ENCODE measurements around the gene IPP.
"Not testable (repeated sequence)": the region's sequence is repeated elsewhere in the genome, so short reads cannot be mapped to it uniquely, and the experiment has no call there.

IPP gene

GRCh38 chr1:45679123-45679522 lies 71.3 kb downstream of the IPP start:
- H3K4me3 ChIP-seq = no peak overlapping the region
- peaks cover 79 to 100% (median 99%) of the 10 kb centered on the region in 11 experiments for H4K20me1 ChIP-seq
- H3K36me3 ChIP-seq = peaks cover 15 to 80% (median 37%) of the 10 kb centered on the region in 11 experiments
- no peak for TF ChIP-seq Cebpa-rat (IDR thresholded peaks at IDR 0.05)
- H3K4me1 ChIP-seq = peaks cover 23 to 82% (median 45%) of the 10 kb centered on the region in 10 experiments
- H3K27me3 ChIP-seq = no peaks in the 10 kb centered on the region
- peak overlapping the region in 1 of 11 experiments; percentile 13; a peak in 1 of 22 replicates for H3K9ac ChIP-seq
- no peaks in the 10 kb centered on the region for H3K9me3 ChIP-seq (replicated peaks in 1 of 11)
- peak overlapping the region; percentile 9 to 68 (median 40); a peak in 18 of 22 replicates for H3K4me2 ChIP-seq
- H3K27ac ChIP-seq = 0 out of 22 replicates have a peak overlapping the region, but pooled peaks of 1 of the 11 experiments have one; percentile 1

GRCh38 chr1:45678489-45678888 lies 72.0 kb downstream of the IPP start:
- H3K4me1 ChIP-seq = peaks cover 17 to 80% (median 39%) of the 10 kb centered on the region in 10 experiments
- H3K36me3 ChIP-seq = peaks cover 15 to 81% (median 43%) of the 10 kb centered on the region in 11 experiments

DNA sequence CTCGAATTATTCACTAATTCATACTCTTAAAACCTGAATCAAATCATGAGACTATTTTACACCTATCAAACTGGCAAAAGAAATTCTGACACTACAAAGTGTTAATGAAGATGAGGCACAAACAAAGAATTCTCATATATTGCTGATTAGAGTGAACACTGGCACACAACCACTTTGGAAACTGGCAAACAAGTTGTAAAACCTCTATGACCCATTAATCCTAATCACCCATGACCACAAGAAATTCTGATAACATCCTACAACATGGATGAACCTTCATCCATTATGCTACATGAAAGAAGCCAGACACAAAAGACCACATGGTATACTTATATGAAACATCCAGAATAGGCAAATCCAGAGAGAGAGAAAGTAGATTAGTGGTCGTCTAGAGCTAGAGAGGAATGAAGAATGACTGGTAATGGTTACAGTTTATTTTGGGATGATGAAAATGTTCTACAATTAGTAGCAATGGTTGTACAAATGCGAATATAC lies 72.7 kb downstream of the IPP start:
- H3K36me3 ChIP-seq = peaks cover 15 to 86% (median 49%) of the 10 kb centered on the region in 11 experiments
- H3K27ac ChIP-seq = no peak overlapping the region
- no peak overlapping the region for H3K9ac ChIP-seq
- TF ChIP-seq Cebpa-rat (IDR thresholded peaks at IDR 0.05) = no peak
- H3K4me3 ChIP-seq = no peak overlapping the region
- no peaks in the 10 kb centered on the region for H3K27me3 ChIP-seq
- peaks cover 0 to 5% (median 0%) of the 10 kb centered on the region in 11 experiments; a peak in 1 of 22 replicates for H3K9me3 ChIP-seq (replicated peaks in 1 of 11)
- H3K4me2 ChIP-seq = peak overlapping the region in 2 of 11 experiments; percentile 8 to 22; a peak in 2 of 22 replicates
- H4K20me1 ChIP-seq = peaks cover 83 to 100% (median 99%) of the 10 kb centered on the region in 11 experiments
- H3K4me1 ChIP-seq = peaks cover 12 to 80% (median 32%) of the 10 kb centered on the region in 10 experiments

More at GRCh38 chr1:45678489-45678888, 72.0 kb downstream of the IPP start:
- H3K9ac ChIP-seq = no peak overlapping the region
- peak overlapping the region in 1 of 11 experiments; percentile 59; a peak in 1 of 22 replicates for H3K4me2 ChIP-seq
- H4K20me1 ChIP-seq = peaks cover 79 to 100% (median 99%) of the 10 kb centered on the region in 11 experiments
- H3K4me3 ChIP-seq = no peak overlapping the region
- TF ChIP-seq Cebpa-rat (IDR thresholded peaks at IDR 0.05) = no peak
- H3K27me3 ChIP-seq = no peaks in the 10 kb centered on the region
- H3K27ac ChIP-seq = no peak overlapping the region
- H3K9me3 ChIP-seq (replicated peaks in 1 of 11) = peaks cover 0 to 5% (median 0%) of the 10 kb centered on the region in 11 experiments; a peak in 1 of 22 replicates

- H3K4me2 ChIP-seq; H3K27me3 ChIP-seq; H3K9me3 ChIP-seq (replicated peaks in 1 of 11); H3K9ac ChIP-seq; H3K27ac ChIP-seq; H3K4me3 ChIP-seq: not testable (repeated sequence)
- H4K20me1 ChIP-seq = peaks cover 93 to 100% (median 100%) of the 10 kb centered on the region in 11 experiments
- H3K36me3 ChIP-seq = peaks cover 15 to 95% (median 57%) of the 10 kb centered on the region in 11 experiments
- peaks cover 13 to 72% (median 25%) of the 10 kb centered on the region in 10 experiments; a peak in 19 of 20 replicates for H3K4me1 ChIP-seq
Observed at GRCh38 chr1:45676553-45676952, 73.9 kb downstream of the IPP start.

DNA sequence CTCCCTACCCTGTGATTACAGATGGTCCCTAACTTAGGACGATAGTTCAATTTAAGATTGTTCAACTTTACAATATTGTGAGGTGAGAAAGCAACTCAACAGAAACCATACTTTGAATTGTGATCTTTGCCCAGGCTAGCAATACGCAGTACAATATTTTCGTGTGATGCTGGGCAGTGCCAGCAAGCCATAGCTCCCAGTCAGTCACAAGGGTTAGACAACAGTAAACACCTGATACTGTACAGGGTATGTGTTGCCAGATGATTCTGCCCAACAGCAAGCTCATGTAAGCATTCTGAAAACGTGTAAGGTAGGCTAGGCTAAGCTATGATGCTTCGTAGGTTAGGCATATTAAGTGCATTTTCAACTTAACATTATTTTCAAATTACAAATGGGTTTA lies 76.0 kb downstream of the IPP start:
- H3K4me3 ChIP-seq = no peak overlapping the region
- peaks cover 0 to 5% (median 0%) of the 10 kb centered on the region in 11 experiments; a peak in 1 of 22 replicates for H3K9me3 ChIP-seq (replicated peaks in 1 of 11)
- no peaks in the 10 kb centered on the region for H3K27me3 ChIP-seq
- no peak overlapping the region for H3K4me2 ChIP-seq
- no peak overlapping the region for H3K27ac ChIP-seq
- no peak for TF ChIP-seq Cebpa-rat (IDR thresholded peaks at IDR 0.05)
- no peak overlapping the region for H3K9ac ChIP-seq
- H4K20me1 ChIP-seq = peaks cover 94 to 100% (median 100%) of the 10 kb centered on the region in 11 experiments
- peaks cover 21 to 91% (median 61%) of the 10 kb centered on the region in 11 experiments for H3K36me3 ChIP-seq
- peaks cover 9 to 69% (median 19%) of the 10 kb centered on the region in 10 experiments; a peak in 19 of 20 replicates for H3K4me1 ChIP-seq

- no peak overlapping the region for H3K27ac ChIP-seq
Observed at GRCh38 chr1:45673956-45674355, 76.5 kb downstream of the IPP start.

GRCh38 chr1:45669859-45670655 lies 80.4 kb downstream of the IPP start:
- no peak overlapping the region for H3K9ac ChIP-seq
- no peak overlapping the region for H3K4me3 ChIP-seq
- H3K4me1 ChIP-seq = peaks cover 0 to 44% (median 13%) of the 10 kb centered on the region in 10 experiments; a peak in 14 of 20 replicates
- H3K27me3 ChIP-seq = no peaks in the 10 kb centered on the region
- H3K9me3 ChIP-seq (replicated peaks in 1 of 11) = peaks cover 0 to 5% (median 0%) of the 10 kb centered on the region in 11 experiments; a peak in 1 of 22 replicates
- H4K20me1 ChIP-seq = peaks cover 94 to 100% (median 100%) of the 10 kb centered on the region in 11 experiments
- no peak for TF ChIP-seq Cebpa-rat (IDR thresholded peaks at IDR 0.05)
- 0 out of 22 replicates have a peak overlapping the region, but pooled peaks of 1 of the 11 experiments have one; percentile 8 for H3K27ac ChIP-seq
- peaks cover 27 to 83% (median 71%) of the 10 kb centered on the region in 11 experiments for H3K36me3 ChIP-seq
- peak overlapping the region in 5 of 11 experiments; percentile 18 to 60 (median 34); a peak in 7 of 22 replicates for H3K4me2 ChIP-seq

More at GRCh38 chr1:45673956-45674355, 76.5 kb downstream of the IPP start:
- TF ChIP-seq Cebpa-rat (IDR thresholded peaks at IDR 0.05) = no peak
- peaks cover 94 to 100% (median 100%) of the 10 kb centered on the region in 11 experiments for H4K20me1 ChIP-seq
- no peak overlapping the region for H3K4me3 ChIP-seq
- H3K27me3 ChIP-seq = no peaks in the 10 kb centered on the region
- peak overlapping the region in 1 of 11 experiments; percentile 31; a peak in 1 of 22 replicates for H3K4me2 ChIP-seq
- H3K9me3 ChIP-seq (replicated peaks in 1 of 11) = peaks cover 0 to 5% (median 0%) of the 10 kb centered on the region in 11 experiments; a peak in 1 of 22 replicates
- H3K4me1 ChIP-seq = peaks cover 4 to 64% (median 14%) of the 10 kb centered on the region in 10 experiments; a peak in 17 of 20 replicates
- H3K36me3 ChIP-seq = peaks cover 21 to 91% (median 56%) of the 10 kb centered on the region in 11 experiments
- no peak overlapping the region for H3K9ac ChIP-seq

DNA sequence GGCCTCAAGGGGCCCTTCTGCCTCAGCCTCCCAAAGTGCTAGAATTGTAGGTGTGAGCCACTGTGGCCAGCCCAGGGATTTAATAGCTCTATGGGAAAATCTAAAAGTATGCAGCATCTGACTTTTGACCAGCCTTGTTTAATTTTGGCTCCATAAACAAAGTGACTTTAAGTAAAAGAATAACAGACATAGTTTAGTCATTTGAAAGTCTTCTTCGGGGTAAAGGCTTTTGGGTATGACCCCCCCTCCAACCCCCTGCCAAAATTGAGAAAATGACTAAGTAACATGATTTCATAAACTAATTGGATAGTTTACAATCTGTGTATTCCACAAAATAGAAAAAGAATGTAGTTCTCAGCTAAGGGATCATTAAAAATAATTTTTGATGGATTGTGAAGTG lies 81.1 kb downstream of the IPP start:
- H3K27ac ChIP-seq = no peak overlapping the region

More for the DNA sequence above, 81.1 kb downstream of the IPP start:
- H3K27me3 ChIP-seq = no peaks in the 10 kb centered on the region
- no peak overlapping the region for H3K4me3 ChIP-seq
- H3K9ac ChIP-seq = no peak overlapping the region
- H3K4me1 ChIP-seq = peaks cover 0 to 44% (median 13%) of the 10 kb centered on the region in 10 experiments; a peak in 13 of 20 replicates
- no peak for TF ChIP-seq Cebpa-rat (IDR thresholded peaks at IDR 0.05)
- H4K20me1 ChIP-seq = peaks cover 95 to 100% (median 100%) of the 10 kb centered on the region in 11 experiments
- peaks cover 0 to 5% (median 0%) of the 10 kb centered on the region in 11 experiments; a peak in 1 of 22 replicates for H3K9me3 ChIP-seq (replicated peaks in 1 of 11)
- peaks cover 27 to 83% (median 70%) of the 10 kb centered on the region in 11 experiments for H3K36me3 ChIP-seq
- no peak overlapping the region for H3K4me2 ChIP-seq
